H9 (cell line): Measurements from ENCODE around the gene PLK1. TPM values are rescaled to one million over a fixed set of nuclear protein-coding genes. Genes with fewer than 3 reads are reported as not detected.

ENCODE experiments used
- DNase-seq: peaks from one replicate; pipeline ENCODE4 v3.0.0-alpha.2; 2017
- H2AFZ ChIP-seq: one replicate; pipeline ENCODE4 v1.6.1; 2013; ENCODE audit warnings: mild to moderate bottlenecking, low read length, control low read depth, moderate library complexity
- H2AK5ac ChIP-seq: 2 replicates; pipeline ENCODE4 v1.6.1; 2013; ENCODE audit warnings: low read length, control low read depth, mixed read lengths; ENCODE audit not compliant: insufficient read length
- H2BK120ac ChIP-seq: one replicate; pipeline ENCODE4 v1.6.1; 2013; ENCODE audit warnings: low read depth, mild to moderate bottlenecking, low read length, control low read depth, inconsistent platforms; ENCODE audit not compliant: poor library complexity, severe bottlenecking
- H2BK12ac ChIP-seq: 2 replicates; pipeline ENCODE4 v1.6.1; 2013; ENCODE audit warnings: low read length, control low read depth, mixed read lengths, low read depth; ENCODE audit not compliant: insufficient read length
- H2BK15ac ChIP-seq: 2 replicates; pipeline ENCODE4 v1.6.1; 2013; ENCODE audit warnings: low read depth, low read length, control low read depth
- H2BK20ac ChIP-seq: one replicate; pipeline ENCODE4 v1.6.1; 2013; ENCODE audit warnings: low read depth, mild to moderate bottlenecking, low read length, control low read depth, inconsistent platforms; ENCODE audit not compliant: poor library complexity, severe bottlenecking
- H2BK5ac ChIP-seq: 2 replicates; pipeline ENCODE4 v1.6.1; 2013; ENCODE audit warnings: low read length, control low read depth, mixed read lengths; ENCODE audit not compliant: insufficient read length
- H3K14ac ChIP-seq: 2 replicates; pipeline ENCODE4 v1.6.1; 2013; ENCODE audit warnings: low read length, control low read depth; ENCODE audit not compliant: insufficient read depth
- H3K18ac ChIP-seq: 2 replicates; pipeline ENCODE4 v1.6.1; 2013; ENCODE audit warnings: low read depth, mild to moderate bottlenecking, mixed read lengths, low read length, control low read depth; ENCODE audit not compliant: insufficient read length
- H3K23ac ChIP-seq: 2 replicates; pipeline ENCODE4 v1.6.1; 2013; ENCODE audit warnings: low read length, control low read depth, mixed read lengths, low read depth; ENCODE audit not compliant: insufficient read length
- H3K23me2 ChIP-seq: 2 replicates; pipeline ENCODE4 v1.6.1; 2013; ENCODE audit warnings: low read depth, mild to moderate bottlenecking, mixed read lengths, low read length, control low read depth; ENCODE audit not compliant: insufficient read length, poor library complexity, severe bottlenecking
- H3K27ac ChIP-seq: 2 replicates; pipeline ENCODE4 v1.5.1; 2013; ENCODE audit warnings: low read length, control low read depth, mixed read lengths, low read depth; ENCODE audit not compliant: insufficient read length
- H3K27me3 ChIP-seq: 2 replicates; pipeline ENCODE4 v1.6.1; 2013; ENCODE audit warnings: low read length, control low read depth, inconsistent platforms; ENCODE audit not compliant: insufficient read depth
- H3K4ac ChIP-seq: 2 replicates; pipeline ENCODE4 v1.6.1; 2013; ENCODE audit warnings: low read depth, mild to moderate bottlenecking, control low read depth, inconsistent platforms, low read length, moderate library complexity
- H3K4me1 ChIP-seq: 2 replicates; pipeline ENCODE4 v1.6.1; 2013; ENCODE audit warnings: low read length, control low read depth, inconsistent platforms; ENCODE audit not compliant: insufficient read depth
- H3K4me2 ChIP-seq: 2 replicates; pipeline ENCODE4 v1.6.1; 2013; ENCODE audit warnings: low read length, control low read depth, mixed read lengths; ENCODE audit not compliant: insufficient read length, insufficient read depth
- H3K56ac ChIP-seq: 2 replicates; pipeline ENCODE4 v1.6.1; 2013; ENCODE audit warnings: low read depth, mild to moderate bottlenecking, mixed read lengths, low read length, control low read depth; ENCODE audit not compliant: insufficient read length
- H3K79me1 ChIP-seq: 2 replicates; pipeline ENCODE4 v1.6.1; 2013; ENCODE audit warnings: low read depth, mild to moderate bottlenecking, moderate library complexity, low read length, control low read depth, inconsistent platforms; ENCODE audit not compliant: insufficient read depth, poor library complexity, severe bottlenecking
- H3K79me2 ChIP-seq: 2 replicates; pipeline ENCODE4 v1.6.1; 2013; ENCODE audit warnings: low read length, control low read depth, inconsistent platforms; ENCODE audit not compliant: insufficient read depth
- H3K9ac ChIP-seq: 2 replicates; pipeline ENCODE4 v1.6.1; 2013; ENCODE audit warnings: low read length, control low read depth, mixed read lengths; ENCODE audit not compliant: insufficient read length; ENCODE audit errors: extremely low read depth
- H3K9me3 ChIP-seq: one replicate; pipeline ENCODE4 v1.6.1; 2013; ENCODE audit warnings: low read depth, low read length, inconsistent platforms; ENCODE audit not compliant: control insufficient read depth
- H3T11ph ChIP-seq: one replicate; pipeline ENCODE4 v1.6.1; 2013; ENCODE audit warnings: mild to moderate bottlenecking, low read length, control low read depth, inconsistent platforms
- H4K20me1 ChIP-seq: one replicate; pipeline ENCODE4 v1.6.1; 2013; ENCODE audit not compliant: control insufficient read depth, insufficient read length, insufficient read depth
- H4K5ac ChIP-seq: 2 replicates; pipeline ENCODE4 v1.6.1; 2013; ENCODE audit warnings: low read depth, mild to moderate bottlenecking, mixed read lengths, low read length, control low read depth; ENCODE audit not compliant: insufficient read length
- H4K8ac ChIP-seq: replicated peaks from 2 replicates; pipeline ENCODE4 v1.6.1; 2013; ENCODE audit warnings: low read length, control low read depth, mixed read lengths, low read depth; ENCODE audit not compliant: insufficient read length
- H4K91ac ChIP-seq: 2 replicates; pipeline ENCODE4 v1.6.1; 2013; ENCODE audit warnings: low read depth, mild to moderate bottlenecking, moderate library complexity, mixed read lengths, low read length, control low read depth; ENCODE audit not compliant: insufficient read length
- H3K27ac Mint-ChIP-seq, 3 experiments: 2 replicates in 2 of 3; 3 replicates in 1 of 3; pipeline ENCODE4 v1.8.0; 2020 to 2021; ENCODE audit warnings: mixed read lengths in 3 of 3, mild to moderate bottlenecking in 1 of 3, moderate library complexity in 1 of 3
- H3K27me3 Mint-ChIP-seq: 2 replicates; pipeline ENCODE4 v1.8.0; 2021; ENCODE audit warnings: low read depth, mild to moderate bottlenecking, moderate library complexity, mixed read lengths
- H3K36me3 Mint-ChIP-seq, 3 experiments: 2 replicates in 2 of 3; 3 replicates in 1 of 3; pipeline ENCODE4 v1.8.0; 2020 to 2021; ENCODE audit warnings: low read depth in 3 of 3, mixed read lengths in 3 of 3; ENCODE audit not compliant: insufficient read depth in 1 of 3
- H3K4me1 Mint-ChIP-seq, 2 experiments: 2 replicates each; pipeline ENCODE4 v1.8.0; 2020; ENCODE audit warnings: mixed read lengths in 2 of 2
- H3K4me3 Mint-ChIP-seq, 2 experiments: 2 replicates in 1 of 2; 3 replicates in 1 of 2; pipeline ENCODE4 v1.8.0; 2020 to 2021; ENCODE audit warnings: mild to moderate bottlenecking in 2 of 2, mixed read lengths in 2 of 2, moderate library complexity in 1 of 2
- H3K9me3 Mint-ChIP-seq, 2 experiments: 2 replicates in 1 of 2; 3 replicates in 1 of 2; pipeline ENCODE4 v1.8.0; 2020; ENCODE audit warnings: mild to moderate bottlenecking in 2 of 2, mixed read lengths in 2 of 2, moderate library complexity in 1 of 2
- CTCF ChIP-seq: fragments of 200-600 bp; sonication (generic); conservative IDR thresholded peaks from 3 replicates; pipeline ENCODE4 v1.8.0; 2021; ENCODE audit warnings: antibody characterized with exemption, mild to moderate bottlenecking
- WGBS: extraction: QIAGEN DNeasy Blood & Tissue Kit; methylation state at CpG from one replicate; pipeline ENCODE4 v1.1.7; 2013; ENCODE audit warnings: missing lambda C conversion rate, low lambda C conversion rate, mixed read lengths; ENCODE audit not compliant: insufficient read length; ENCODE audit errors: extremely low coverage; 5-methylcytosine and 5-hydroxymethylcytosine counted together
- total RNA-seq: library from RNA; stranded (reverse); gene quantifications from 2 replicates; pipeline ENCODE4 v1.2.1, GENCODE V29; 2021

PLK1 gene
- total RNA-seq, 1 experiment from 2014 or later, result 140 TPM

GRCh38 chr16:23724096-23724784 is 45.6 kb downstream of the PLK1 start:
- WGBS, result no CpG with 5 or more reads among the region's 8 CpGs
- no peaks in the 10 kb centered on the region for H3K27me3 ChIP-seq

More at GRCh38 chr16:23724096-23724784, 45.6 kb downstream of the PLK1 start:
- Histone ChIP-seq H4K5ac (no peak overlapping the region), H2BK120ac (no peak overlapping the region), H3K56ac (no peak overlapping the region), H2AK5ac (no peak overlapping the region), H3K9me3 (no peaks in the 10 kb centered on the region), H3K23me2 (no peaks in the 10 kb centered on the region), H3K18ac (no peak overlapping the region), H2BK12ac (no peak overlapping the region), H3K9ac (no peak overlapping the region), H3K79me1 (no peaks in the 10 kb centered on the region), H3K14ac (no peak overlapping the region), H3K79me2 (no peaks in the 10 kb centered on the region), H3T11ph (no peak overlapping the region), H3K4ac (no peak overlapping the region), H2AFZ (no peak overlapping the region), H3K23ac (no peak overlapping the region), H3K27ac (no peak overlapping the region), H4K8ac (no peak overlapping the region), H2BK5ac (no peak overlapping the region), H2BK20ac (no peak overlapping the region), H2BK15ac (no peak overlapping the region), H4K20me1 (no peaks in the 10 kb centered on the region), H3K4me2 (no peak overlapping the region), H4K91ac (no peak overlapping the region), H3K4me1 (no peaks in the 10 kb centered on the region)
- Mint-ChIP-seq H3K27ac (no peak overlapping the region), H3K27me3 (peaks cover 9% of the 10 kb centered on the region), H3K36me3 (peaks cover 0 to 6% (median 6%) of the 10 kb centered on the region in 3 experiments; a peak in 2 of 7 replicates), H3K4me1 (peaks cover 6 to 9% of the 10 kb centered on the region in 2 experiments), H3K4me3 (no peak overlapping the region), H3K9me3 (peaks cover 8 to 13% of the 10 kb centered on the region in 2 experiments)
- DNase-seq, result no peak
- no peak for TF ChIP-seq CTCF
